ENCODE data around the gene BRD1. TPM values are rescaled to one million over a fixed set of nuclear protein-coding genes. Genes with fewer than 3 reads are reported as not detected.

Gene BRD1
- total and polyA plus RNA-seq, 2 donors, result 26.3 to 29.4 TPM

GRCh38 chr22:49774046-49774445, 53.6 kb downstream of the BRD1 start:
- Histone ChIP-seq H3K27ac (ENCODE audit: low read depth) (no peak overlapping the region), H3K36me3 (ENCODE audit: insufficient read depth) (peaks cover 2% of the 10 kb centered on the region), H3K4me3 (ENCODE audit: low read depth, low read length) (no peak overlapping the region), H3K4me1 (ENCODE audit: insufficient read depth) (no peaks in the 10 kb centered on the region)
- WGBS, result 95% methylated on average over 21 of the region's 21 CpGs
- no peak for DNase-seq (ENCODE audit: extremely low spot score)

- Histone ChIP-seq H3K4me1 (ENCODE audit: insufficient read depth) (no peaks in the 10 kb centered on the region), H3K4me3 (ENCODE audit: low read depth, low read length) (no peak overlapping the region), H3K27ac (ENCODE audit: low read depth) (no peak overlapping the region), H3K36me3 (ENCODE audit: insufficient read depth) (peaks cover 2% of the 10 kb centered on the region)
- DNase-seq (ENCODE audit: extremely low spot score), result no peak
- 87% methylated on average over 11 of the region's 11 CpGs for WGBS
Observed at GRCh38 chr22:49773531-49773930, 54.1 kb downstream of the BRD1 start.

- DNase-seq (ENCODE audit: extremely low spot score), result no peak
- Histone ChIP-seq H3K4me3 (ENCODE audit: low read depth, low read length) (no peak overlapping the region), H3K4me1 (ENCODE audit: insufficient read depth) (no peaks in the 10 kb centered on the region), H3K36me3 (ENCODE audit: insufficient read depth) (peaks cover 2% of the 10 kb centered on the region), H3K27ac (ENCODE audit: low read depth) (no peak overlapping the region)
- 63% methylated on average over 16 of the region's 16 CpGs for WGBS
Observed at GRCh38 chr22:49772692-49773091, 55.0 kb downstream of the BRD1 start.

GRCh38 chr22:49771266-49772065, 56.2 kb downstream of the BRD1 start:
- H3K4me3 ChIP-seq (ENCODE audit: low read depth, low read length), result no peak overlapping the region
- 64% methylated on average over 64 of the region's 64 CpGs for WGBS
- peaks cover 2% of the 10 kb centered on the region for H3K36me3 ChIP-seq (ENCODE audit: insufficient read depth)
- no peak for DNase-seq (ENCODE audit: extremely low spot score)
- no peaks in the 10 kb centered on the region for H3K4me1 ChIP-seq (ENCODE audit: insufficient read depth)
- no peak overlapping the region for H3K27ac ChIP-seq (ENCODE audit: low read depth)

GRCh38 chr22:49770547-49771265, 57.0 kb downstream of the BRD1 start:
- H3K4me1 ChIP-seq (ENCODE audit: insufficient read depth), result no peaks in the 10 kb centered on the region
- peaks cover 2% of the 10 kb centered on the region for H3K36me3 ChIP-seq (ENCODE audit: insufficient read depth)
- H3K27ac ChIP-seq (ENCODE audit: low read depth), result no peak overlapping the region
- DNase-seq (ENCODE audit: extremely low spot score), result no peak
- WGBS, result 77% methylated on average over 29 of the region's 29 CpGs
- H3K4me3 ChIP-seq (ENCODE audit: low read depth, low read length), result no peak overlapping the region

- WGBS, result 78% methylated on average over 22 of the region's 22 CpGs
- Histone ChIP-seq H3K4me1 (ENCODE audit: insufficient read depth) (no peaks in the 10 kb centered on the region), H3K36me3 (ENCODE audit: insufficient read depth) (peaks cover 2% of the 10 kb centered on the region), H3K4me3 (ENCODE audit: low read depth, low read length) (no peak overlapping the region), H3K27ac (ENCODE audit: low read depth) (no peak overlapping the region)
- no peak for DNase-seq (ENCODE audit: extremely low spot score)
Observed at GRCh38 chr22:49769691-49770546, 57.8 kb downstream of the BRD1 start.

GRCh38 chr22:49768951-49769690, 58.6 kb downstream of the BRD1 start:
- Histone ChIP-seq H3K4me1 (ENCODE audit: insufficient read depth) (no peaks in the 10 kb centered on the region), H3K36me3 (ENCODE audit: insufficient read depth) (peaks cover 2% of the 10 kb centered on the region), H3K27ac (ENCODE audit: low read depth) (no peak overlapping the region), H3K4me3 (ENCODE audit: low read depth, low read length) (no peak overlapping the region)
- 54% methylated on average over 24 of the region's 24 CpGs for WGBS
- no peak for DNase-seq (ENCODE audit: extremely low spot score)

GRCh38 chr22:49768077-49768910, 59.4 kb downstream of the BRD1 start:
- H3K27ac ChIP-seq (ENCODE audit: low read depth), result no peak overlapping the region
- no peaks in the 10 kb centered on the region for H3K4me1 ChIP-seq (ENCODE audit: insufficient read depth)
- no peak for DNase-seq (ENCODE audit: extremely low spot score)
- WGBS, result 57% methylated on average over 18 of the region's 18 CpGs
- H3K4me3 ChIP-seq (ENCODE audit: low read depth, low read length), result no peak overlapping the region
- no peaks in the 10 kb centered on the region for H3K36me3 ChIP-seq (ENCODE audit: insufficient read depth)

- no peaks in the 10 kb centered on the region for H3K4me1 ChIP-seq (ENCODE audit: insufficient read depth)
- H3K36me3 ChIP-seq (ENCODE audit: insufficient read depth), result no peaks in the 10 kb centered on the region
- no peak overlapping the region for H3K4me3 ChIP-seq (ENCODE audit: low read depth, low read length)
- DNase-seq (ENCODE audit: extremely low spot score), result no peak
- no peak overlapping the region for H3K27ac ChIP-seq (ENCODE audit: low read depth)
- WGBS, result 38% methylated on average over 5 of the region's 5 CpGs
Observed at GRCh38 chr22:49767355-49768062, 60.2 kb downstream of the BRD1 start.

- no peak overlapping the region for H3K4me3 ChIP-seq (ENCODE audit: low read depth, low read length)
- no peaks in the 10 kb centered on the region for H3K36me3 ChIP-seq (ENCODE audit: insufficient read depth)
- DNase-seq (ENCODE audit: extremely low spot score), result no peak
- no peak overlapping the region for H3K27ac ChIP-seq (ENCODE audit: low read depth)
- no peaks in the 10 kb centered on the region for H3K4me1 ChIP-seq (ENCODE audit: insufficient read depth)
- WGBS, result 96% methylated on average over 12 of the region's 12 CpGs
Observed at GRCh38 chr22:49765951-49766350, 61.7 kb downstream of the BRD1 start.

- WGBS, result 89% methylated on average over 17 of the region's 17 CpGs
- Histone ChIP-seq H3K27ac (ENCODE audit: low read depth) (no peak overlapping the region), H3K4me3 (ENCODE audit: low read depth, low read length) (no peak overlapping the region), H3K36me3 (ENCODE audit: insufficient read depth) (no peaks in the 10 kb centered on the region), H3K4me1 (ENCODE audit: insufficient read depth) (no peaks in the 10 kb centered on the region)
- DNase-seq (ENCODE audit: extremely low spot score), result no peak
Observed at GRCh38 chr22:49765091-49765771, 62.4 kb downstream of the BRD1 start.
